Lung (tissue), 12 donors: ENCODE results near the gene PYGO2. TPM values are rescaled to one million over a fixed set of nuclear protein-coding genes. Genes with fewer than 3 reads are reported as not detected.

Experiments used
- ATAC-seq: fragments of 200-7000 bp; cut with Tn5 transposase; one replicate; pipeline ENCODE4 v1.9.1; 2020; ENCODE audit warnings: moderate number of reproducible peaks; ENCODE audit not compliant: insufficient read depth, low FRiP score
- DNase-seq, 3 donors: peaks; one replicate each; pipeline ENCODE4 v3.0.0-alpha.2; 2013 to 2017
- H3K27ac ChIP-seq, 2 donors: one replicate each; pipeline ENCODE4 v1.5.1; 2013; ENCODE audit warnings: mild to moderate bottlenecking in 2 of 2, moderate library complexity in 2 of 2, control low read depth in 1 of 2, inconsistent platforms in 1 of 2, low read depth in 1 of 2, low read length in 1 of 2
- H3K27me3 ChIP-seq, 3 donors: one replicate each; pipeline ENCODE4 v1.5.1; 2013; ENCODE audit warnings: low read length in 2 of 3; ENCODE audit not compliant: control insufficient read depth in 3 of 3, insufficient read depth in 3 of 3
- H3K36me3 ChIP-seq, 4 donors: one replicate each; pipeline ENCODE4 v1.5.1; 2013; ENCODE audit warnings: low read length in 4 of 4, mild to moderate bottlenecking in 1 of 4, moderate library complexity in 1 of 4; ENCODE audit not compliant: control insufficient read depth in 4 of 4, insufficient read depth in 4 of 4
- H3K4me1 ChIP-seq, 5 donors: one replicate each; pipeline ENCODE4 v1.5.1; 2013; ENCODE audit warnings: low read length in 5 of 5, mild to moderate bottlenecking in 2 of 5, moderate library complexity in 1 of 5; ENCODE audit not compliant: control insufficient read depth in 5 of 5, insufficient read depth in 5 of 5
- H3K4me3 ChIP-seq: one replicate; pipeline ENCODE4 v1.5.1; 2013; ENCODE audit warnings: mild to moderate bottlenecking, control low read depth, moderate library complexity
- H3K9ac ChIP-seq, 2 donors: one replicate each; pipeline ENCODE4 v1.5.1; 2013; ENCODE audit warnings: low read length in 2 of 2, control low read depth in 1 of 2; ENCODE audit not compliant: insufficient read depth in 1 of 2
- H3K9me3 ChIP-seq, 4 donors: one replicate each; pipeline ENCODE4 v1.5.1; 2013; ENCODE audit warnings: low read length in 3 of 4, mild to moderate bottlenecking in 1 of 4, moderate library complexity in 1 of 4; ENCODE audit not compliant: control insufficient read depth in 4 of 4, insufficient read depth in 3 of 4
- WGBS, 2 donors: extraction: QIAGEN DNeasy Blood & Tissue Kit; methylation state at CpG; one replicate each; pipeline ENCODE4 v1.1.7; 2013; 5-methylcytosine and 5-hydroxymethylcytosine counted together
- polyA plus RNA-seq, 2 donors: library from polyadenylated mRNA; stranded (reverse); fragments of 200-250 nt; gene quantifications; one replicate each; pipeline ENCODE4 v1.2.1, GENCODE V29; 2013
- total RNA-seq, 2 donors: library from RNA; depleted of rRNA in 1 of 2; stranded (reverse); fragments of >200 nt in 1 of 2; gene quantifications; one replicate each; pipeline ENCODE4 v1.2.1, GENCODE V29; 2014 to 2021
- TF ChIP-seq, protein P1 (sequence below): IDR thresholded peaks from 2 replicates; pipeline ENCODE4 v1.5.1; 2012; ENCODE audit warnings: mild to moderate bottlenecking; ENCODE audit errors: control extremely low read depth, extremely low read depth
- donor health status: control.
- donor health status: control.
- donor health status: Bipolar disorder and iron deficiency.
- donor health status: healthy.
- donor health status: DM: yes; HTN: yes; CAD: no.

PYGO2 gene
- total and polyA plus RNA-seq, 4 donors = 14.6 to 25.2 (median 20.0) TPM

DNA sequence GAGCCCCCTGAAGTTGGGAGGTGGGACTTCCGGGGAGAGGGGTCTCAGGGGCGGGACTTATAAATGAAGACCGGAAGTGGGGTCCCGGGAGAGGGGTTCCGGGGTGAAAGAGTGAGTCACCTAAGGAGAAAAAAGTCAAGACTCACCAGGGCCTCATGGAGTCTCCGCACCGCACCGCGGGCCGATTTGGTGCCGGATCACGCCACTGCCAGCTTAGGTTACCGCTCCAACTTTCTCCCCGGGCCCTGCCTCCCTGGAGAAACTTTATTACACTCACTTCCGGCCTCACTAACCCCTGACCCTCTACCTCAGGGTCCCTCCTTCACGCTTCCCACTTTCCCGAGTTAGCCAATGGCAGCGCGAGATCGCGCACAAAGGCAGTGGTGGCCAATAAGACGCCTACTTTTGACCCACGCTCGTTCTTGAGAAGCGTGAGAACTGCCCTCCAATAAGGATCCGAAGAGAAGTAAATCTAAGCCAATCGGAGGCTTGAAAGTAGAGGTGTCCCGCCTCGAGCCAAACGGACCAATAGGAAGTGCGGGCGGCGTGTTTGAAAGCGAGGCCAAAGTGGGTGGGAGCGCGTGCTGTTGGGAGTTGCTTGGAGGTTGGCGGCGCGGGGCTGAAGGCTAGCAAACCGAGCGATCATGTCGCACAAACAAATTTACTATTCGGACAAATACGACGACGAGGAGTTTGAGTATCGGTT lies 12.7 kb upstream of the PYGO2 start, which contains the start of gene CKS1B:
TSS of gene CKS1B (plus strand) at position 580 of the 706 bp plus-strand sequence. CDS start at position 645, 65 bp downstream.
- DNase-seq (peak; percentile 99 to 100 (median 100)), ATAC-seq (peak; percentile 80)
- no peaks in the 10 kb centered on the region for H3K9me3 ChIP-seq
- peaks cover 6 to 55% (median 25%) of the 10 kb centered on the region in 5 donors for H3K4me1 ChIP-seq
- peaks cover 0 to 2% (median 1%) of the 10 kb centered on the region in 4 donors for H3K36me3 ChIP-seq
- H3K9ac ChIP-seq = peak within 1 kb of the TSS; percentile 68 to 99
- 0% methylated on average over 47 of the region's 47 CpGs for WGBS, 2 donors
- peak within 1 kb of the TSS; percentile 54 for H3K4me3 ChIP-seq
- H3K27me3 ChIP-seq = no peaks in the 10 kb centered on the region
- TF ChIP-seq, protein P1, sequence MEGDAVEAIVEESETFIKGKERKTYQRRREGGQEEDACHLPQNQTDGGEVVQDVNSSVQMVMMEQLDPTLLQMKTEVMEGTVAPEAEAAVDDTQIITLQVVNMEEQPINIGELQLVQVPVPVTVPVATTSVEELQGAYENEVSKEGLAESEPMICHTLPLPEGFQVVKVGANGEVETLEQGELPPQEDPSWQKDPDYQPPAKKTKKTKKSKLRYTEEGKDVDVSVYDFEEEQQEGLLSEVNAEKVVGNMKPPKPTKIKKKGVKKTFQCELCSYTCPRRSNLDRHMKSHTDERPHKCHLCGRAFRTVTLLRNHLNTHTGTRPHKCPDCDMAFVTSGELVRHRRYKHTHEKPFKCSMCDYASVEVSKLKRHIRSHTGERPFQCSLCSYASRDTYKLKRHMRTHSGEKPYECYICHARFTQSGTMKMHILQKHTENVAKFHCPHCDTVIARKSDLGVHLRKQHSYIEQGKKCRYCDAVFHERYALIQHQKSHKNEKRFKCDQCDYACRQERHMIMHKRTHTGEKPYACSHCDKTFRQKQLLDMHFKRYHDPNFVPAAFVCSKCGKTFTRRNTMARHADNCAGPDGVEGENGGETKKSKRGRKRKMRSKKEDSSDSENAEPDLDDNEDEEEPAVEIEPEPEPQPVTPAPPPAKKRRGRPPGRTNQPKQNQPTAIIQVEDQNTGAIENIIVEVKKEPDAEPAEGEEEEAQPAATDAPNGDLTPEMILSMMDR = no peak
- peak within 1 kb of the TSS; percentile 96 for H3K27ac ChIP-seq

DNA sequence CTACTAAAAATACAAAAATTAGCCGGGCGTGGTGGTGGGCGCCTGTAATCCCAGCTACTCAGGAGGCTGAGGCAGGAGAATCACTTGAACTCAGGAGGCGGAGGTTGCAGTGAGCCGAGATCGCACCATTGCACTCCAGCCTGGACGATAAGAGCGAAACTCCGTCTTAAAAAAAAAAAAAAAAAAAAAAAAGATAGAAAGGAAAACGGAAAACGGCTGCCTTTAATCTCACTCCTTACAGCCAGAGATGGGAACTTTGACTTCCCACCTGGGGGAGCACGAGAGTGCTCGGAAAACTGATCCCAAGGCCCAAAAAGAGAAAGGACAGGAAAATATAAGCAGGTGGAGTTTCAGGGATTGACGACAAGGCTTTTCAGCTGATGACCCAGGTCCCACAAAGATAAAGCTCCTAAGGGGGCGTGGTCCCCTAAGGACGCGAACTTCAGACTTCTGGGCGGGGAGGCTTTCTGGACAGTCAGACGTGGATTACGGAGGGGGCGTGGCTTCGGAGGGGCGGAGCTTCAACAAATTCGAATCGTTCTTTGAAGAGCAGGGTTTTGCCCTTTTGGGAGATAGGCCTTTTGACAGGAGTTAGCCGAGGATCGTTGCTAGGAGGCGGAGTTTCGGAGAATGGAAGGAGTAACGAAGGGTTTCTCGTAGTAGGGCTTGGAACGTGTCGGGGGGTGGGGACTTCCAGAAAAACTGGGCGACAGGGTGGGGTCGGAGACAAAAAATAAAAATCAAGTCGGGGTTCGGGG lies 11.9 kb upstream of the PYGO2 start:
- H3K27me3 ChIP-seq = no peaks in the 10 kb centered on the region
- H3K27ac ChIP-seq = peak overlapping the region; percentile 96
- H3K4me1 ChIP-seq = peaks cover 6 to 62% (median 27%) of the 10 kb centered on the region in 5 donors
- peak overlapping the region in 1 of 2 donors; percentile 87 for H3K9ac ChIP-seq
- DNase-seq (peak; percentile 97 to 98 (median 97)), ATAC-seq (peak; percentile 54)
- H3K9me3 ChIP-seq = no peaks in the 10 kb centered on the region
- peak overlapping the region; percentile 45 for H3K4me3 ChIP-seq
- H3K36me3 ChIP-seq = peaks cover 0 to 8% (median 0%) of the 10 kb centered on the region in 4 donors
- WGBS, 2 donors = 6 to 7% methylated on average over 36 to 37 of the region's 37 CpGs
- TF ChIP-seq, protein P1 = no peak

DNA sequence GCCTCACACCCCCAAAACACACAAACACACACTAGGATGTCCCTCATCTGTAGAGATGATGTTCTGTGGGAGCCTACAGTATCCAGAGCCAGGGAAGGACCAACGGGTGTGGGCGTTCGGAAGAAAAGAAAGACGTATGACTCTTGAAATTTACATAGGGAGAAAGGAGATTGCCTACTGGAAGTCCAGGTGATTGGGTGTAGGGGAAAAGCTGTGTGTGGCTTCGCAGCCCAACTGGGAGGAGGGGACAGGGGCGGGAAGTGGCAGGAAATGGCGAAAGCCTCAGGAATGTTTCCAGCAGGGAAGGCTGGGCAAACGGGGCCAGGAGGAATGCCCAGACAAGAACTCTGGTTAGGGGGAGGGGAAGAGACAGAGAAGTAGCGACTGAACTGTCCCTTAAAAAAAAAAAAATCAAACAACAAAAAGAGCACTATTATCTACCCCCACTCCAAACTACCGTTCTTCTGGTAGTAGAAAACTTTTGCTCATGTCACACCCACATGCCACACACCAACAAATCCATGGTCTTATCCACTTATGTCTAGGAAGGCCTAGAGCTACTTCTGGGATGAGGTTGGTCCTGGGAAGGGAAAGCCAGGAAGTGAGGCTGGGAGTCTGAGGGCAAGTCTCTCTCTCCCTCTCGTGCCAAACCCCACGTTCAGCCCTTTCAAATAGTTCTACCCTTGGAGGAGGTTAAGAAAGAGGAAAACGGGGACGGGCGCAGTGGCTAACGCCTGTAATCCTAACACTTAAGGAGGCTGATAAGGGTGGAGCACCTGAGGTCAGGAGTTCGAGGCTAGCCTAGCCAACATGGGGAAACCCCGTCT lies 11.1 kb upstream of the PYGO2 start:
- H3K4me3 ChIP-seq = no peak overlapping the region
- TF ChIP-seq, protein P1 = no peak
- H3K9me3 ChIP-seq = no peaks in the 10 kb centered on the region
- H3K27ac ChIP-seq = peak overlapping the region; percentile 96
- WGBS, 2 donors = 28 to 44% methylated on average over 18 of the region's 18 CpGs
- peak; percentile 89 to 93 (median 90) for DNase-seq
- H3K4me1 ChIP-seq = peaks cover 6 to 63% (median 27%) of the 10 kb centered on the region in 5 donors
- no peak for ATAC-seq
- H3K9ac ChIP-seq = peak overlapping the region; percentile 26 to 83
- H3K27me3 ChIP-seq = no peaks in the 10 kb centered on the region
- peaks cover 0 to 15% (median 5%) of the 10 kb centered on the region in 4 donors for H3K36me3 ChIP-seq
